Uterus (tissue), 2 donors: ENCODE data around the gene SNCAIP.

Experiments
- CTCF ChIP-seq, 4 experiments: fragments of 200-600 bp in 2 of 4; fragments of 450-650 bp in 2 of 4; sonication (generic) in 2 of 4; IDR thresholded peaks; one replicate each; pipeline ENCODE4 v1.5.1; 2016 to 2019; ENCODE audit warnings: antibody characterized with exemption in 4 of 4, mild to moderate bottlenecking in 2 of 4, moderate library complexity in 1 of 4
- POLR2A ChIP-seq, 2 donors: fragments of 450-650 bp; IDR thresholded peaks; one replicate each; pipeline ENCODE4 v1.6.1; 2016; ENCODE audit warnings: antibody characterized with exemption in 2 of 2, mild to moderate bottlenecking in 1 of 2, moderate library complexity in 1 of 2

- peak in 3 of 4 experiments; percentile 23 to 25 (median 23) for TF ChIP-seq CTCF (IDR thresholded peaks at IDR 0.05)
- no peak for TF ChIP-seq POLR2A (IDR thresholded peaks at IDR 0.05)
Observed at GRCh38 chr5:122295138-122295537, 16.9 kb upstream of the SNCAIP start.
